ENCODE results near the gene PTPRE.

The PTPRE gene

GRCh38 chr10:128009372-128010126 lies 102.6 kb downstream of the PTPRE start:
- TF ChIP-seq, protein P1, sequence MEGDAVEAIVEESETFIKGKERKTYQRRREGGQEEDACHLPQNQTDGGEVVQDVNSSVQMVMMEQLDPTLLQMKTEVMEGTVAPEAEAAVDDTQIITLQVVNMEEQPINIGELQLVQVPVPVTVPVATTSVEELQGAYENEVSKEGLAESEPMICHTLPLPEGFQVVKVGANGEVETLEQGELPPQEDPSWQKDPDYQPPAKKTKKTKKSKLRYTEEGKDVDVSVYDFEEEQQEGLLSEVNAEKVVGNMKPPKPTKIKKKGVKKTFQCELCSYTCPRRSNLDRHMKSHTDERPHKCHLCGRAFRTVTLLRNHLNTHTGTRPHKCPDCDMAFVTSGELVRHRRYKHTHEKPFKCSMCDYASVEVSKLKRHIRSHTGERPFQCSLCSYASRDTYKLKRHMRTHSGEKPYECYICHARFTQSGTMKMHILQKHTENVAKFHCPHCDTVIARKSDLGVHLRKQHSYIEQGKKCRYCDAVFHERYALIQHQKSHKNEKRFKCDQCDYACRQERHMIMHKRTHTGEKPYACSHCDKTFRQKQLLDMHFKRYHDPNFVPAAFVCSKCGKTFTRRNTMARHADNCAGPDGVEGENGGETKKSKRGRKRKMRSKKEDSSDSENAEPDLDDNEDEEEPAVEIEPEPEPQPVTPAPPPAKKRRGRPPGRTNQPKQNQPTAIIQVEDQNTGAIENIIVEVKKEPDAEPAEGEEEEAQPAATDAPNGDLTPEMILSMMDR (IDR thresholded peaks at IDR 0.05; ENCODE audit: low read depth, low read length, poor library complexity, severe bottlenecking) = no peak
- TF ChIP-seq EZH2phosphoT487 (IDR thresholded peaks at IDR 0.05; ENCODE audit: borderline replicate concordance, low read length) = no peak
- no peak overlapping the region for H3K27ac ChIP-seq (ENCODE audit: low read depth, low read length)
- H3K36me3 ChIP-seq (ENCODE audit: control insufficient read depth, low read length) = no peaks in the 10 kb centered on the region

DNA sequence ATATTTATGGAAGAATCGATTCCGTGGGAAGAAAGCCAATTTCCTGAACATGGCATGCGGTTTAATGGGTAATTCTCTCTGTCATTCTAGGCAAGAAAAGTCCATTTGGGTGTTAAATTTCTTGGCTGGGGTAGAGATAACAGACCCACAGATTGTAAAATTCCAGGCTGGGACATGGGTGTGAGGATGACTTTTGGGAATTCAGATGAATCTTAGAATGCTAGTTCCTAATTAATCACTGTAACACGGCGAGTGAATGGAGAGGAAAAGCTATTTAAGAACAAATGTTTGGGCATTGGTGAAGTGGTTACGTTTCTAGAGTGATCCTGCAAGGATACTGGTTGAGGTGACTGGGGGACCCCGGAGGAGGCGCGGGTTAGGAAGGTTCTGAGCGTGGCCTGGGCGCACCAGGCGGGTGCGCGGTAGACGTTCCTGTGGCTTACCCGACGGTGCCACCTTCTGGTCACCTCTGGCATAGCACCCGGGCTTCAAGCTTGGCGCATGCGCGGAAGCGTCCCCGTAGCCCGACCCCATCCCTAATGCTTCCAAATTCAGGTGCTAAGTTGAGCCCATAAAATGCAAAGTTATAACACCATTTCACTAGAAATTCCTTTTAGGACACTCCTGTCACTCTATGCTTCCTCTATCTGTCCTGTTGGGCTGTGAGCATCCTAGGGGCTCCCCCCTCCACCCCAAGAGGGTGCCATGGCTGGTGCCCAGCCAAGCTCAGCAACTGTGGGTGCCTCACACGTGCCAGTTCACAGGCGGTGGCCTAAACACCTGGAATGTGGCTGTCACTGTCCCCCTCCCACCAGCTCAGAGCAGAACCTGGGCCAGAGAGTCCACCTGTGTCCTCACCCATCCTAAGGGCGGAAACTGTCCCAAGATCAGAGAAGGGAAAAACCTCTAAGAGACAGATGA lies 104.4 kb downstream of the PTPRE start:
- peaks cover 11% of the 10 kb centered on the region for H3K4me1 ChIP-seq (ENCODE audit: control insufficient read depth, low read length)
- no peak overlapping the region for H3K27ac ChIP-seq (ENCODE audit: low read depth, low read length)
- peaks cover 17% of the 10 kb centered on the region for H3K27me3 ChIP-seq (ENCODE audit: control insufficient read depth, low read length)
- no peaks in the 10 kb centered on the region for H4K20me1 ChIP-seq (ENCODE audit: control insufficient read depth, insufficient read depth, low read depth, low read length)
- H3K9me2 ChIP-seq (replicated peaks; ENCODE audit: control insufficient read depth, low read length) = no peaks in the 10 kb centered on the region
- H3K4me2 ChIP-seq (ENCODE audit: low read length) = peak overlapping the region; percentile 44
- no peaks in the 10 kb centered on the region for H3K9me3 ChIP-seq (ENCODE audit: control insufficient read depth, insufficient read depth, low read length)
- no peaks in the 10 kb centered on the region for H3F3A ChIP-seq (ENCODE audit: control insufficient read depth, insufficient read depth)
- TF ChIP-seq, protein P1 (IDR thresholded peaks at IDR 0.05; ENCODE audit: low read depth, low read length, poor library complexity, severe bottlenecking) = peak; percentile 94
- TF ChIP-seq EZH2phosphoT487 (IDR thresholded peaks at IDR 0.05; ENCODE audit: borderline replicate concordance, low read length) = no peak
- H3K36me3 ChIP-seq (ENCODE audit: control insufficient read depth, low read length) = no peaks in the 10 kb centered on the region
- no peak overlapping the region for H3K4me3 ChIP-seq (ENCODE audit: low read length)
- no peaks in the 10 kb centered on the region for H3K79me2 ChIP-seq (ENCODE audit: control insufficient read depth, low read length)

More at GRCh38 chr10:128009372-128010126, 102.6 kb downstream of the PTPRE start:
- Histone ChIP-seq H3F3A (ENCODE audit: control insufficient read depth, insufficient read depth) (no peaks in the 10 kb centered on the region), H3K4me2 (ENCODE audit: low read length) (no peak overlapping the region), H3K27me3 (ENCODE audit: control insufficient read depth, low read length) (peaks cover 17% of the 10 kb centered on the region), H3K79me2 (ENCODE audit: control insufficient read depth, low read length) (no peaks in the 10 kb centered on the region), H3K4me3 (ENCODE audit: low read length) (no peak overlapping the region), H3K4me1 (ENCODE audit: control insufficient read depth, low read length) (peaks cover 11% of the 10 kb centered on the region), H3K9me2 (replicated peaks; ENCODE audit: control insufficient read depth, low read length) (no peaks in the 10 kb centered on the region), H4K20me1 (ENCODE audit: control insufficient read depth, insufficient read depth, low read depth, low read length) (no peaks in the 10 kb centered on the region), H3K9me3 (ENCODE audit: control insufficient read depth, insufficient read depth, low read length) (no peaks in the 10 kb centered on the region)

DNA sequence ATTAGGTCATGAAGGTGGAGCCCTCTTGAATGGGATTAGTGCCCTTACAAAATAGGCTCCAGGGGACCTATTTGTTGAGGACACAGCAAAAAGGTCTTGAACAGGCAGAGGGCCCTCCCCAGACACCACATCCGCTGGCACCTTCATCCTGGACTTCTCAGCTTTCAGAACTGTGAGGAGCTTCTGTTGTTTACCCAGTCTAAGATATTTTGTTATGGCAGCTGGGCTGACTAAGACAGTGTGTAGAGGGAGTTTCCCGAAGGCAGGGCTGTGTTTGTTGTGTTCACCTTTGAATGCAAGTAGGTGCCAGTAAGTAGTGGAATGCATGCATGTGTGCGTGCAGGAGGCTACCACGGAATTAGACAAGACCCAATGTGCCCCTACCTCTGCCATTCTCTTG lies 106.7 kb downstream of the PTPRE start:
- no peaks in the 10 kb centered on the region for H3K36me3 ChIP-seq (ENCODE audit: control insufficient read depth, low read length)
- no peak overlapping the region for H3K4me2 ChIP-seq (ENCODE audit: low read length)
- H4K20me1 ChIP-seq (ENCODE audit: control insufficient read depth, insufficient read depth, low read depth, low read length) = no peaks in the 10 kb centered on the region
- H3K27ac ChIP-seq (ENCODE audit: low read depth, low read length) = no peak overlapping the region
- H3K4me3 ChIP-seq (ENCODE audit: low read length) = no peak overlapping the region
- peaks cover 17% of the 10 kb centered on the region for H3K27me3 ChIP-seq (ENCODE audit: control insufficient read depth, low read length)
- TF ChIP-seq EZH2phosphoT487 (IDR thresholded peaks at IDR 0.05; ENCODE audit: borderline replicate concordance, low read length) = no peak
- TF ChIP-seq, protein P1 (IDR thresholded peaks at IDR 0.05; ENCODE audit: low read depth, low read length, poor library complexity, severe bottlenecking) = no peak
- H3K9me3 ChIP-seq (ENCODE audit: control insufficient read depth, insufficient read depth, low read length) = no peaks in the 10 kb centered on the region
- H3K79me2 ChIP-seq (ENCODE audit: control insufficient read depth, low read length) = no peaks in the 10 kb centered on the region
- peaks cover 11% of the 10 kb centered on the region for H3K4me1 ChIP-seq (ENCODE audit: control insufficient read depth, low read length)
- H3F3A ChIP-seq (ENCODE audit: control insufficient read depth, insufficient read depth) = no peaks in the 10 kb centered on the region
- no peaks in the 10 kb centered on the region for H3K9me2 ChIP-seq (replicated peaks; ENCODE audit: control insufficient read depth, low read length)
